ENCODE measurements around the gene NR1H4.

GRCh38 chr12:100579844-100580243, 106.2 kb downstream of the NR1H4 start:
- no peak for TF ChIP-seq CTCF (IDR thresholded peaks at IDR 0.05)
- no peak for TF ChIP-seq POLR2A (IDR thresholded peaks at IDR 0.05)
- no peak for TF ChIP-seq EP300 (IDR thresholded peaks at IDR 0.05; ENCODE audit: low read depth)
- TF ChIP-seq POLR2AphosphoS5 (IDR thresholded peaks at IDR 0.05), result no peak
